GM21381 (cell line): ENCODE results near the gene KCTD1.

Source experiments
- ATAC-seq: cut with Tn5 transposase; IDR thresholded peaks from one replicate; pipeline ENCODE4 v1.9.1; 2021; ENCODE audit warnings: mild to moderate bottlenecking, moderate library complexity; ENCODE audit not compliant: unreplicated experiment

Gene KCTD1

DNA sequence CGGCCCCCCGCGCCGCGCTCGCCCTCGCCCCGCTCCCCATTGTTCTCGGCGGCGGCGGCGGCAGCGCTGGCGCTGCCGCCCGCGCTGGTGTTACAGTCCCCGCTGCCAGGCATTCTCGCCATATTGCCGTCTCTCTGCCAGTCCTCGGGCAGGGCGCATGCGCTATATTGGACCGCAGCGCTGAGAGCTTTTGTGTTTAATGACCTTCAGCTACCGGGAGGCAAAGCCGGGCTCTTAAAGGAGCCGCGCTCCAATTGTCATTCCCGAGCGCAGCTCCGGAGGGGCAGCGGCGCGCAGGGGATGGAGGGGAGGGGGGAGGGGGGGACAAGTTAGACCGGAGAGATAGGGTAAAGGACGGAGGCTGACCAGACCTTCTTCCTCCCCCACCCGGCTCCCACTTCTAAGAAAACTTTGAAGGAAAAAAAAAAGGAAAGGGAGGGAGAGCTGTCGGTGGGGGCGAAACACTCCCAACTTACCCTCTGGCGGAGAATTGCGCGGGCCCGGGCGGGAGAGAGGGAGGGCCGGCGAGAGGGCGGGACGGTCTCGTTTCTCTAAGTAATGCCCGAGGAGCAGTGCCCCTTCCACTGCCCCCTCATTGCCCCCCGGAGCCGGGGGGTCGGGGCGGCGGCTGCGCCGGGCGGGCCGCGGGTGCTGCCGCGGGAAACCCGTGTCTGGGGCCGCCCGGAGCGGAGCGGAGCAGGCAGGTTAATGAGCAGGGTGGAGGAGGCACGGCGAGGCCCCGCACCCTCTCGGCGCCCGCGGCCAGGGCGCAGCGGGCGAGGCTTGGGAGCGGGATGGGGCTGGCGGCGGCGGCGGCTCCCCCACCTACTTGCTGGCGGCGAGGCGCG, at the start of gene KCTD1:
TSS of gene KCTD1 (minus strand) at position 139 of the 848 bp plus-strand sequence. CDS start at position 122, 17 bp downstream.
- peak; percentile 49 for ATAC-seq

DNA sequence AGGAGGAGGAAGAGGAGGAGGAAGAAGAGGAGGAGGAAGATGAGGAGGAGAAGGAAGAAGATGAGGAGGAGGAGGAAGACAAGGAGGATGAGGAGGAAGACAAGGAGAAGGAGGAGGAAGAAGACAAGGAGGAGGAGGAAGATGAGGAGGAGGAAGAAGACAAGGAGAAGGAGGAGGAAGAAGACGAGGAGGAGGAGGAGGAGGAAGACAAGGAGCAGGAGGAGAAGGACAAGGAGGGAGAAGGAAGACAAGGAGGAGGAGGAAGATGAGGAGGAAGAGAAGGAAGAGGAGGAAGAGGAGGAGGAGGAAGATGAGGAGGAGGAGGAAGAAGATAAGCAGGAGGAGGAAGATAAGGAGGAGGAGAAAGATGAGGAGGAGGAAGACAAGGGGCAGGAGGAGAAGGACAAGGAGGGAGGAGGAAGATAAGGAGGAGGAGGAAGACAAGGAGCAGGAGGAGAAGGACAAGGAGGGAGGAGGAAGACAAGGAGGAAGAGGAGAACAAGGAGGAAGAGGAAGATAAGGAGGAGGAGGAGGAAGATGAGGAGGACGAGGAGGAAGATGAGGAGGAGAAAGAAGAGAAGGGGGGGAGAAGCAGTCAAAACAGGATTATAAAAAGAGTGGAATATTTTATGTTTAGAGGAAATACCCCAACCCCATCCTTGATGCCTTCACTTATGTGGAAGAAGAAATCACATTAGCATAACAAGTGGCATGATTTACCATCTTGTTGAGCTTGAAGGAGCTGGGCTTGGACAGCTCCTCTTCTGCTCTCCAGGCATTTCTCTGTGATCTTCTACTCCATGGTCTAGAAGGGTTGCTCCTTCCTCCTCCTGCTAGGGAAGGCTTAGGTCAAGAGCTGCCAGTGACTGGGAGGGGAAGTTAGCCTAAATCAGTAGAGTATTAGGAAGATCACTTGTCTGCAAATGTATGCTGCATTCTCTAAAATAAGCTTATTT, 45.3 kb upstream of the KCTD1 start:
- no peak for ATAC-seq

DNA sequence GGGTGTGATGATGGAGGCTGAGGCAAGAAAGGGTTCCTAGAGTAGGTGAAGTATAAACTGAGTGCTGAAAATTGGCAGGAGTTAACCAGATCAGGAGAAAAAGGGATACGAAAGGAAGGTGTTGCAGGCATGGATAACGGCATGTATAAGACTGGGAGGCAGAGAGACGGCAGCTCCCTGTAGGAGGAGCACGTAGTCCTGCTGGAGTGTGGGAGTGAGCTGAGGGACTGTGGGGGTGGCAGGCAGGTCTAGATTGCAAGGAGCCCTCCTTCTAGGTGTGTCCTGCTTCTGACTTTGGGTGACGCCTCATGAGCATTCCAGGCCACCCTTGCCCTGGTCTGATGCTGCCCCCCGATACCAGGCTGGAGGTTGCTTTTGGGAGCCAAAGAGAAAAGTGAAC, 36.4 kb upstream of the KCTD1 start:
- ATAC-seq: no peak

DNA sequence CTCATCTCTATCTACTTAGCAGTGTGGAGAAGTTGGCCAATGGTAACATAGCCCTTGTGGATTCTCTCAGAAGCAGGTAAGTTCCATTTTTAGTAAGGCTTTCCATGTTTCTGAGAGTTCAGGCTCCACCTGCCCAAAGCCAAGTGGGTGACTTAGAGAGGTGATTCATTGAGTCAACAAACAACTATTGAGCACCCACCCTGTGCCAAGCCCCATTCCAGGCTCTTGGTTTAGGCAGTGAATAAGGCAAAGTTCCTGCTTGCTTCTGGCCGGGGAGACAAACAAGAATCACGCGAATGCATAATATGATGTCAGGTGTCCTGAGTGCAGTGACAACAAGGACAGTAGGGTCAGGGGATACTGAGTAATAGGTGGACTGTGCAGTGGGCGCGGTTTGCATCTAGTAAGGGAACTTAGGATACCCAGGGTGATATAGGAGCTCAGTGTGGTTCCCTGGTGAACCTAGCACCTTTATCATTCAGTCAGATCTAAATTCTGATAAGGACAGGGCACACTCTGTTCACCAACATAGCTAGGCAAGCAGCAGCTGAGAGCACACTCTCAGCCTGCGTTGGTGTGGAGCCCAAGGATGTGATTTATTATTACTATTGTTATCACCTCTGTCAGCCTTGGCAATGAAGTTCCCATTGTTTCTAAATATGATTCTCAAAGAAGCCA, 31.7 kb upstream of the KCTD1 start:
- ATAC-seq: no peak

DNA sequence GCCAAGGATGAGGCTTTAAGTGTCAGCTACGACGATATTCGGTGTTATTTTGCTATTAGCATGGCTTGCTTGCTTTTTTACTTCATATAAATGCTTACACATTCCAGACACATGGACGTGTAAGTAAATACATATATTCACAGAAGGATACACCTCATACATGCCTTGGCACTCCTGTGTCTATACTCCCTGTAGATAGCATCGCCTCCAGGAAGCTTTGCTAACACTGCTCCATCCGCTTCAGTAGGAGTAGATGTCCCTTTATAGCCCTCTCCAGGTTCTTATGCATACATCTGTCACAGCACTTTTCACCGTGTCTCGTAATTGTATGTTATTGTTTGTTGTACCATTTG, 27.5 kb upstream of the KCTD1 start:
- ATAC-seq: no peak

DNA sequence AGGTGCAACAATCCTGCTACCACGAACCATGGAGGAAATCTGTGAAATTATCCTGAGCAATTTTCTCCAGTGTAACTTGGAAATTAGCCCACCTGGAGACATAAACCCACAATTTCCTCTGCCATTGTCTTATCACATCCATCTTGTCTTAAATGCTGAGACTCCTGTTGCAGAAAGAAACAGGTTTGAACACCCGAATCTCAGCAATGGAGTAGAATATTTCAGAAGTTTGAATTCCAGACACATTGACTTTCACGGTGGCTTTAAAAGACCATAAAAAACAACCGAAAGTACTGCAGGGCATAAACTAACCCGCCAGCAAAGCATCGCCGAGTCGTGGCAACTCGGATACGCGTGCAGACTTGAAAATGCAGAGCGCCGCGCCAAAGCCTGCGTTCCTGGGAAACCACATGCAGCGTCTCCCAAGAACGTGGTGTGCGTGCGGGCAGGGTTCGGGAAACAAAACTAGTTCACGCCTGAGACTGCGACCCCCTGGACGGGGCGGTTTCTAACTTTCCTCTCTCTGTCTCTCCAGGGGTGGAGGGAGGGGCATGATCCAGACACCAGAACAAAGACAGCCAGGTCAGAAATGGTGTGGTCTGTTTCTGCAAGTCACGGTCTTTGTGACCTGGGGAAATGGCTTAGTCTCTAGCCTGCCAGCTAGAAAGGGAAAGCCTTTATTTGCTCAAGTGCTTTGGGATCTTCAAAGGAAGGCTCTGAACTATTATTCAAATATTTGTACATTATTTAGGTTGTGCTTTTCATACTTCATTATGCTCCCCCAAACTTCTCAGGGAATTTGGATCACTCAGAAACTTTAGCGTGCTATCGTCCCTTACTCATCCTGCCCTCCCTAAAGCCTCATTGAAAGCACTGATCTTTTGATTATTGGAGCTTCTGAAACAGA, 26.9 kb upstream of the KCTD1 start:
- no peak for ATAC-seq

DNA sequence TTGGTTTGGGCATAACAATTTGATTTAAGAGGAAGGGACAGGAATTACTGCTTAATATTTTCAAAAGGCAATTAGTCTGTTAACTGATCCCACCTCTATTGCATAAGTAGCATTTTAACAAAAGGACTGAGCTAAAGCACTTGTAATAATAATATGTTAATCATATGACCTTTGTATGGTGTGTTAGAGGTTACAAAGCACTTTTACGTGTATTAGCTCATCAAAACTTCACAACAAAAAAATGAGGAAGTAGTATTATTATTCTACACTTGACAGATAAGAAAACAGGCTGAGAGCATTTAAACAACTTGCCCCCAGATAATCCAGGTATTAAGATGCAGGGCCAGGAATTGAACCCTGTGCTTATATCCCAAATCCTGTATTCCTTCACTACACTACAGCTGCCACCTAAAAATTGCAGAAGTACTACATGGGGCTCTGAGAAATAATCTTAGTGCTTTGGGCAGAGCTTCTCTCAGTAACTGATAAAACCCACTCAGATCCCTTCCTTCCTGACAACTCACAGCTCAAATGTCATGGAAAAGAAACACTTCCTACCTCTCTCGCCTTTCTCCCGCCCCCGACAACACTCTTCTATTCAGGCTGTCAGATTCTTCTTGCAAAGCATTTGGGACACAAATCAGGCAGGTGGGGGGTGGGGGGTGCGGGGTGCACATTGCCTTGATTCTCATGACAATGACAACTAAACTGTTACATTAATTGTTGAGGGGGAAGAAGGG, 20.7 kb upstream of the KCTD1 start:
- no peak for ATAC-seq

DNA sequence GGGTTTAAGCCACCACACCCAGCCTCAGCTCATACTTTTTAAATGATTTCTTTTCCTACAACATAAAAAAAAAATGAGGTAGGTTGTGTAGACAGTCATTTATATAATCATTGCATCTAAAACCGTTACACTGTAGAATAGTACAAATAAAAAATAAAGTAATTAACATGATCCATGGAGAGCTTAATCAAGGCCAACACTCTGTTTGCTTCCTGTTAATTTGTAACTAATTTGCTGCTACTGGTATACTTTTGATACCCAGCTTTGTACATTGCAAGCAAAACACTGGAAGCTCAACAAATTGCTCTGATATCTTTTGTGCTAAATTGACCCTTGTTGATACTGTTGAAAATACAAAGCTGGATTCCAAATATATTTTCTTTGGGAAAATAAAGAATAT, 20.2 kb upstream of the KCTD1 start:
- no peak for ATAC-seq

DNA sequence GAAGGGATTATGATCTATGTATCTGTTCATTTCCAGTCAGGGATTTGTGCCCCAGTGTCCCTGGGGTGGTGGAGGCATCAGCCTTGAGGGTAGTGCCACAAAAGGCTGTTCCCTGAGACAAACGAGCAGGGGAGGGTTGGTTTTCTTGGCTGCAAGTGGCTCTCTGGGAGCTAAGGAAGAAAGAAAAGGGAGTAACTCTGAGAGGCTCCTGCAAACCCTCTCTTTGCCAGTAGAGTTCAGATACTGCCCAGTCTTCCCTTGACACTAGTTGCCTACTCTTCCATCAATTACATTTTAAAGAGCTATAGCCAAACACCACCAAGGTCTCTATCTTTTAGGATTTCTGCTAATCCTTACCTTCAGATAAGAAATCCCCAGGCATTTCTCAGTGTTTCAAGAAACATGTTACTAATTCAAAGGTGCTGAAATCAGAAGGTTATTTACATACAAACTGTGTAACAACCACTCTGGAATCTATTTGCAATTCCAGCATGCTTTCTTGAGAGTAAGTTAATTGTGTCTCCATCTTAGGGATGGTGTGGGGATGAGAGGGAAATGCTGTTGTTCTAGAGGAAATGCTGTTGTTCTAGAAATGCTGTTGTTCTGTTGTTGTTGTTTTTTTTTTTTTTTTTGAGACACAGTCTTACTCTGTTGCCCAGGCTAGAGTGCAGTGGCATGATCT, 18.7 kb upstream of the KCTD1 start:
- ATAC-seq: no peak

DNA sequence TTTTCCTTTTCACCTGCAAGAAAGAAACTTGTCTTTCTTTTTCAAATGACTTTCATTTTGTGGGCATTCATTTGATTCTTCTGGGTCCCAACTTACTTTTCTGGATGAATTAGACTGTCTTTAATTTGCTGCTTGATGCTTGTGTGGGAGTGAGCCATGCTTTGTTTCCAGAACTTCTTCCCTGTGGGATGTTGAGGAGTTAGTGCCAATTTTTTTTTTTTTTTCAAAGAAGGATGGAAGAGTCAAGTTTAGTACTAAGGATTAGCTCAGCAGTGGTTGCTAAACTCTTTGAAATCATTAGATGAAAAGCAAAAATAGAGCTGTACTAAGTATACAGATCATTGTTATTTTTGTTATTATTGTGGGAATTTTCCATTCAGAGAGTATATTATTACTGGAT, 17.2 kb upstream of the KCTD1 start:
- no peak for ATAC-seq

DNA sequence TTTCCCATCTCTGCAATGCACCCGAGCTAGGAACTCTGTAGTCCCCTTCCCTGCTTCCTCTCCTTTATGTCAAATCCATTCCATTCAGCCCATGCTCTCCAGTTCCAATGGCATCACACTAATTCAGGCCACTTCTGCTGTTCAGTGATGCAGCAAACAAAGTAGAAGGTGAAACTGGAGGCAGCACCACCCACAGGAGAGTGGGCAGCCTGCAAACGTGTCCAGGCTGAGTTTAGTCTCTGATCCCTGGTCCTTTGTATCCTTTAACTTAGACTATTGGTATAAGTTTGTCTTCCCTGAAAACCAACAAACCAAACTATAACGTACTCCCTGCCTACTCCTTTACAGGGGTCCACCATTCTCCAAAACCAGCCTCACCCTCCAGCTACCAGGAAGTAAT, 14.7 kb upstream of the KCTD1 start:
- ATAC-seq: no peak

DNA sequence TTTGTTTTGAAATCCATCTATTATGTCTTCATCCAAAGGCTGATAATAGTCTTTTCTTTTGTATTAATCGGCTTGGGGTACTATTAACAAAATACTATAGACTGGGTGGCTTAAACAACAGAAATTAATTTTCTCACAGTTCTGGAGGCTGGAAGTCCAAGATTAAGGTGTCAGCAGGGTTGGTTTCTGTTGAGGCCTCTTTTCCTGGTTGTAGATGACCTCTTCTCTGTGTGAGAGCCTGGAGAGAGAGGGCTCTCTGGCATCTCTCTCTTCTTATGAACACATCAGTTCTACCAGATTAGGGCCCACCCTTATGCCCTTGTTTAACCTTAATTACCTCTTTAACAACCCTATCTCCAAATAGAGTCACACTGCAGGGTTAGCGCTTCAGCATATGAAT, 14.2 kb upstream of the KCTD1 start:
- no peak for ATAC-seq

DNA sequence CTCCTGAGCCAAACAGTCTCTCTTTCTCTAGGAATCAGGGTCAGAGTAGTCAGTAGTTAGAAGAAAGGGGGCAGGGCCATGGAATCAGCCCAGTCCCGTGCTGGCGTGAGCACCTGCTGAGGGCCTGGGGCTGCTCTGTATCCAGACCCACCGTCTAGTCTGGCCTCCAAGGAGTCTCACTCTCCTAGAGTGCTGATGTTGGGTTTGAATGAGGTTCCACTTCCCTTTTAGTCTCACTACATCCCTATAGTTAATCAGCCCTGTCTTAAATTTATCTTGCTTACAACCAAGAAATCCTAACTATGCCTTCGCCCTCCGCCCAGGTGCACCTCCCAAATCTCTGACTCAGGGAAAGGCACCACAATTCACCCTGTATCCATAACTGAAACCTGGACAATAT, 13.4 kb upstream of the KCTD1 start:
- ATAC-seq: no peak

DNA sequence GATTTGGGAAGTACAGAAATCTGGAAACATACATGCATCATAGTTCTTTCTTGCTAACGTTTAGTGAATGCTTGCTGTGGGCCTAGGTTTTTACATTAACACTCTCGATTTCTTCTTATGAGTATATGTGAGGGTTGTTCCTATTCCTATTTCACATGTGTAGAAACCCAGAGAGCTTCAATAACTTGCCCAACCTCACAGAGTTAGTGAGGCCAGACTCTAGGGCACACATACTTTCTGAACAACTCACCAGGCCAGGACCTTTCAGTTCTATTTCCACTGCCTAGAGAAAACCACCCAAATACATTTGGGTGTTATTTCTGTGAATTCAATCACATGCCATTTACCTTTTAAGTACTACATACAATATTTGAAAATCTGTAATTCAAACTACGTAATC, 8.2 kb upstream of the KCTD1 start:
- ATAC-seq: peak; percentile 68

DNA sequence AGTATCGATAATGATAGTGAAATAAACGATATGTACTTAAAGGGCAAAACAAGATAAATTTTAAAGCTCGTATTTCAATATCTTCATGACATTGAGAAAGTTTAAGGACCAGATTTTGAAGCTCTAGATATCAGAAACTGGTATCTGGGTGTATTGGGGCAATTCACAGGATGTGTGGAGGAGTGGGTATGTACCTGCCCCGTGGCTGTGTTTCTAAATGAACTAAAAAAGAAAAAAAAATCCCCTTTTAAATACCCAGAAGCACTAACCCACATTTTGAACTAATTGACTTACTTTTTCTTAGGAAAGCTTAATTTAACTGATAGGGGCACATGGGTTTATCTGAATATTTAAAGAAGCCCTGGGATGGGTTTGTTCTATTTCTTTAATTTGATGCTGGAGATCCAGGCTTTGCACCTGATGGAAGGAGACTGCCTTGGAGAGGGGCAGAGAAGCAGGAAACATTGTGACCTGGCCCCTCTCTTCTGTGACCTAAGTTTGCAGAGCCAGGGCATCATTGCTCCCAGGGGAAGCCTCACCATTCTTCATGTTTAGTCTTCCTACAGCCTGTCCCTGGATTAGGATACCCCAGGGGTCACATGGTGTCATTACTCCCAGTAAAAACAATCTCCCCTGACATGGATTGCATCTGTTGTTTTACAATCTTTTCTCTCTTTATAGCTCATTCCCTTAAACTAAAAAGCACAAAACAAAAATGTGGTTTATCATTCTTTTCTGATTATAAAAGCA, 7.6 kb upstream of the KCTD1 start:
- ATAC-seq: no peak

DNA sequence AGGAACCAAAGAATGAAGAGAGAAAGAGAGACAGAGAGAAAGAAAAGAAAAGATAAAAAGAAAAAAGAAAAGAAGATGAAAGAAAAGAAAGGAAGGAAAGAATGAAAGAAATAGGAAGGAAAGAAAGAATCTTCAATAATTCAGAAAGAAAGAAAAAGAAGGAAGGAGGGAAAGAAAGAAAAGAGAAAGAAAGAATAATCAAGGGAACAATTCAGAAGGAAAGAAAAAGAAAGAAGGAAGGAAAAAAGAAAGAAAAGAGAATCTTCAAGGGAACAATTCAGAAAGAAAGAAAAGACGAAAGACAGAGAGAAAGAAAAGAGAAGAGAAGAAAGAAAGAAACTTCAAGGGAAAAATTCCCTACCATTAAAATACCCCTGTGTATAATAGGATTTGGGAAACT, 5.6 kb upstream of the KCTD1 start:
- no peak for ATAC-seq

DNA sequence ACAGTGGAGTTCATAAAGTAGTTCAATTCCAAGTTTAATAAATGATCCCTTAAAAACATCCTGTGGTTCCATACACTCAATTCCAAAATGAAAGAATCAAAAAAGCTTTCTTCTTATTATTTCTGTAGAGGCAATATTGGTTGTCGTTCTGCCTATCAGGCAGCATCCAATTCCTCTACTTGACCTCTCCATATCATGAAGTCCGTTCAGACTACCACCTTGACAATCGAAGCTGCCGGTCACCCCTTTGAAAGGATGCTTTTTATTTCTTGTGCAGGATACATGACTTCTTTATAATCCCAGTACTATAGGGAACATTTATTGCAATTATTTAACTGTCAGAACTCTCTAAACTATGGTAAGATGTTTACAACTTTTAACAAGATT, 3.3 kb upstream of the KCTD1 start:
- ATAC-seq: no peak

DNA sequence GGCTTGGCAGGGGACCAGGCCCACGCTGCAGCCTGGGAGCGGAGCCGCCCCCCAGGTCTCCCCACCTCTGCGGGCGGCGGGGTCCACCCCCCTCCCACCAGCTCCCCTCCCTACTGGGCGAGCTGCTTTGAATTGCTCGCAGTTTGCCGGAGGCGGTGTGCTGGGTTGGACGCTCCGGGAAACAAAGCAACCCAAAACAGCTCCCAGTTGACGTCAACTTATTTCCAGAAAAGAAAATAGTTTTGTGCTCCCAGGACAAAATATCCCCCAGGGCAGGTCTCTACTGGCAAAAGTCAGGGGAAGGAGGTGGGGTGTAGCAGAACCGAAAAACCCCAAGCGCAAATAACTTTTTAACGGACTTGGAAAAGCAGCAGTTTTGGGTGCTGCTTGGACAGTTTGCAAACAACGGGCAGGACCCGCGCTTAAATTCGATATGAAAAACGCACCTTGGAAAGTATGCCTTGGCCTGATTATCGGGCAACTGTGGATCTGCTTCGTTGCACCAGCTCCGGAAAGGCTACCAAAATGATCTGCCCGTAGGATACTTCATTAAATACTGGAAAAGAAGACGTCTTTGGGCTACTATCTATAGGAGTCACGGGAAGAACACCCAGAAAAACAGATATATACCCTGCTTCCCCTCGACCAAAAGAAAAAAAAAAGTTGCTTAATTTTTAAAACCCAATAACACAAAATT, 2.8 kb upstream of the KCTD1 start:
- ATAC-seq: no peak
